H9 (cell line): ENCODE data around the gene SDF2L1. TPM values are rescaled to one million over a fixed set of nuclear protein-coding genes. Genes with fewer than 3 reads are reported as not detected.
A peak's percentile ranks its signal among the peaks of the same experiment; 100 is the strongest.

Experiments
- DNase-seq: peaks from one replicate; pipeline ENCODE4 v3.0.0-alpha.2; 2017
- H2AFZ ChIP-seq: one replicate; pipeline ENCODE4 v1.6.1; 2013; ENCODE audit warnings: mild to moderate bottlenecking, low read length, control low read depth, moderate library complexity
- H2AK5ac ChIP-seq: 2 replicates; pipeline ENCODE4 v1.6.1; 2013; ENCODE audit warnings: low read length, control low read depth, mixed read lengths; ENCODE audit not compliant: insufficient read length
- H2BK120ac ChIP-seq: one replicate; pipeline ENCODE4 v1.6.1; 2013; ENCODE audit warnings: low read depth, mild to moderate bottlenecking, low read length, control low read depth, inconsistent platforms; ENCODE audit not compliant: poor library complexity, severe bottlenecking
- H2BK12ac ChIP-seq: 2 replicates; pipeline ENCODE4 v1.6.1; 2013; ENCODE audit warnings: low read length, control low read depth, mixed read lengths, low read depth; ENCODE audit not compliant: insufficient read length
- H2BK15ac ChIP-seq: 2 replicates; pipeline ENCODE4 v1.6.1; 2013; ENCODE audit warnings: low read depth, low read length, control low read depth
- H2BK20ac ChIP-seq: one replicate; pipeline ENCODE4 v1.6.1; 2013; ENCODE audit warnings: low read depth, mild to moderate bottlenecking, low read length, control low read depth, inconsistent platforms; ENCODE audit not compliant: poor library complexity, severe bottlenecking
- H2BK5ac ChIP-seq: 2 replicates; pipeline ENCODE4 v1.6.1; 2013; ENCODE audit warnings: low read length, control low read depth, mixed read lengths; ENCODE audit not compliant: insufficient read length
- H3K14ac ChIP-seq: 2 replicates; pipeline ENCODE4 v1.6.1; 2013; ENCODE audit warnings: low read length, control low read depth; ENCODE audit not compliant: insufficient read depth
- H3K18ac ChIP-seq: 2 replicates; pipeline ENCODE4 v1.6.1; 2013; ENCODE audit warnings: low read depth, mild to moderate bottlenecking, mixed read lengths, low read length, control low read depth; ENCODE audit not compliant: insufficient read length
- H3K23ac ChIP-seq: 2 replicates; pipeline ENCODE4 v1.6.1; 2013; ENCODE audit warnings: low read length, control low read depth, mixed read lengths, low read depth; ENCODE audit not compliant: insufficient read length
- H3K23me2 ChIP-seq: 2 replicates; pipeline ENCODE4 v1.6.1; 2013; ENCODE audit warnings: low read depth, mild to moderate bottlenecking, mixed read lengths, low read length, control low read depth; ENCODE audit not compliant: insufficient read length, poor library complexity, severe bottlenecking
- H3K27ac ChIP-seq: 2 replicates; pipeline ENCODE4 v1.5.1; 2013; ENCODE audit warnings: low read length, control low read depth, mixed read lengths, low read depth; ENCODE audit not compliant: insufficient read length
- H3K27me3 ChIP-seq: 2 replicates; pipeline ENCODE4 v1.6.1; 2013; ENCODE audit warnings: low read length, control low read depth, inconsistent platforms; ENCODE audit not compliant: insufficient read depth
- H3K4ac ChIP-seq: 2 replicates; pipeline ENCODE4 v1.6.1; 2013; ENCODE audit warnings: low read depth, mild to moderate bottlenecking, control low read depth, inconsistent platforms, low read length, moderate library complexity
- H3K4me1 ChIP-seq: 2 replicates; pipeline ENCODE4 v1.6.1; 2013; ENCODE audit warnings: low read length, control low read depth, inconsistent platforms; ENCODE audit not compliant: insufficient read depth
- H3K4me2 ChIP-seq: 2 replicates; pipeline ENCODE4 v1.6.1; 2013; ENCODE audit warnings: low read length, control low read depth, mixed read lengths; ENCODE audit not compliant: insufficient read length, insufficient read depth
- H3K56ac ChIP-seq: 2 replicates; pipeline ENCODE4 v1.6.1; 2013; ENCODE audit warnings: low read depth, mild to moderate bottlenecking, mixed read lengths, low read length, control low read depth; ENCODE audit not compliant: insufficient read length
- H3K79me1 ChIP-seq: 2 replicates; pipeline ENCODE4 v1.6.1; 2013; ENCODE audit warnings: low read depth, mild to moderate bottlenecking, moderate library complexity, low read length, control low read depth, inconsistent platforms; ENCODE audit not compliant: insufficient read depth, poor library complexity, severe bottlenecking
- H3K79me2 ChIP-seq: 2 replicates; pipeline ENCODE4 v1.6.1; 2013; ENCODE audit warnings: low read length, control low read depth, inconsistent platforms; ENCODE audit not compliant: insufficient read depth
- H3K9ac ChIP-seq: 2 replicates; pipeline ENCODE4 v1.6.1; 2013; ENCODE audit warnings: low read length, control low read depth, mixed read lengths; ENCODE audit not compliant: insufficient read length; ENCODE audit errors: extremely low read depth
- H3K9me3 ChIP-seq: one replicate; pipeline ENCODE4 v1.6.1; 2013; ENCODE audit warnings: low read depth, low read length, inconsistent platforms; ENCODE audit not compliant: control insufficient read depth
- H3T11ph ChIP-seq: one replicate; pipeline ENCODE4 v1.6.1; 2013; ENCODE audit warnings: mild to moderate bottlenecking, low read length, control low read depth, inconsistent platforms
- H4K20me1 ChIP-seq: one replicate; pipeline ENCODE4 v1.6.1; 2013; ENCODE audit not compliant: control insufficient read depth, insufficient read length, insufficient read depth
- H4K5ac ChIP-seq: 2 replicates; pipeline ENCODE4 v1.6.1; 2013; ENCODE audit warnings: low read depth, mild to moderate bottlenecking, mixed read lengths, low read length, control low read depth; ENCODE audit not compliant: insufficient read length
- H4K8ac ChIP-seq: replicated peaks from 2 replicates; pipeline ENCODE4 v1.6.1; 2013; ENCODE audit warnings: low read length, control low read depth, mixed read lengths, low read depth; ENCODE audit not compliant: insufficient read length
- H4K91ac ChIP-seq: 2 replicates; pipeline ENCODE4 v1.6.1; 2013; ENCODE audit warnings: low read depth, mild to moderate bottlenecking, moderate library complexity, mixed read lengths, low read length, control low read depth; ENCODE audit not compliant: insufficient read length
- H3K27ac Mint-ChIP-seq, 3 experiments: 2 replicates in 2 of 3; 3 replicates in 1 of 3; pipeline ENCODE4 v1.8.0; 2020 to 2021; ENCODE audit warnings: mixed read lengths in 3 of 3, mild to moderate bottlenecking in 1 of 3, moderate library complexity in 1 of 3
- H3K27me3 Mint-ChIP-seq: 2 replicates; pipeline ENCODE4 v1.8.0; 2021; ENCODE audit warnings: low read depth, mild to moderate bottlenecking, moderate library complexity, mixed read lengths
- H3K36me3 Mint-ChIP-seq, 3 experiments: 2 replicates in 2 of 3; 3 replicates in 1 of 3; pipeline ENCODE4 v1.8.0; 2020 to 2021; ENCODE audit warnings: low read depth in 3 of 3, mixed read lengths in 3 of 3; ENCODE audit not compliant: insufficient read depth in 1 of 3
- H3K4me1 Mint-ChIP-seq, 2 experiments: 2 replicates each; pipeline ENCODE4 v1.8.0; 2020; ENCODE audit warnings: mixed read lengths in 2 of 2
- H3K4me3 Mint-ChIP-seq, 2 experiments: 2 replicates in 1 of 2; 3 replicates in 1 of 2; pipeline ENCODE4 v1.8.0; 2020 to 2021; ENCODE audit warnings: mild to moderate bottlenecking in 2 of 2, mixed read lengths in 2 of 2, moderate library complexity in 1 of 2
- H3K9me3 Mint-ChIP-seq, 2 experiments: 2 replicates in 1 of 2; 3 replicates in 1 of 2; pipeline ENCODE4 v1.8.0; 2020; ENCODE audit warnings: mild to moderate bottlenecking in 2 of 2, mixed read lengths in 2 of 2, moderate library complexity in 1 of 2
- WGBS: extraction: QIAGEN DNeasy Blood & Tissue Kit; methylation state at CpG from one replicate; pipeline ENCODE4 v1.1.7; 2013; ENCODE audit warnings: missing lambda C conversion rate, low lambda C conversion rate, mixed read lengths; ENCODE audit not compliant: insufficient read length; ENCODE audit errors: extremely low coverage; 5-methylcytosine and 5-hydroxymethylcytosine counted together
- total RNA-seq: library from RNA; stranded (reverse); gene quantifications from 2 replicates; pipeline ENCODE4 v1.2.1, GENCODE V29; 2021
- TF ChIP-seq, protein P1 (sequence below): fragments of 200-600 bp; sonication (generic); conservative IDR thresholded peaks from 3 replicates; pipeline ENCODE4 v1.8.0; 2021; ENCODE audit warnings: antibody characterized with exemption, mild to moderate bottlenecking

SDF2L1 gene
- total RNA-seq, 1 experiment from 2014 or later, result 36.0 TPM

DNA sequence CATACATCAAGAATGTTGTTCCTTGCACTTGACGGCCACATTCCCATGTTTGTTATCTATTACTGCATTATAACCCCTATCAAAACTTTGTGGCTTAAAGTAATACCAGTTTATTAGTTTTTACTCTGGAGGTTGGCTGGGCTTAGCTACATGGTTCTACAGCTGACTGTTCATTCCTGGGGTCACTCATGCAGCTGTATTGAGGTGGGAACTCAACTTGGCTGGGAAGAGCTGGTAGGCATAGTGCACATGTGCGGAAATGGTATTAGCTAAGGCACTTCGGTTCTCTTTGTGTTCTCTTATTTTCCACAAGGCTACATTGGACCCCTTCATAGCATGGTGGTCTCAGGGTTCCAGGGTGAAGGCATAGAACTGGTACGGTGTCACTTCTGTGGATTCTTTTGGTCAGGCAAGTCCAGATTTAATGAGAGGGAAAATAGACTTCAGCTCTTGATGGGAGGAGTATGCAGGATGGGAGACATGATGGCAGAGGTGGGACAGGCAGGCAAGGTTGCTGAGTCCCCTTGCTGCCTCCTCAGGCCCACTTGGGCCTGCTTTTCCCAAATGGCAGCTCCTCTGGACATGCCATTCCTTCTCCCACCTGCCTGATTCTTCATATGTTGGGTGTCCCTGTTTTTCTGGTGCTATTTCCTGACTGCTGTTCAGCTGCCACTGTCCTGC is 28.4 kb upstream of the SDF2L1 start:
- no peak overlapping the region for H2AK5ac ChIP-seq
- H2BK12ac ChIP-seq, result no peak overlapping the region
- no peak overlapping the region for H3K4ac ChIP-seq
- H3K27me3 ChIP-seq, result no peaks in the 10 kb centered on the region
- TF ChIP-seq, protein P1, sequence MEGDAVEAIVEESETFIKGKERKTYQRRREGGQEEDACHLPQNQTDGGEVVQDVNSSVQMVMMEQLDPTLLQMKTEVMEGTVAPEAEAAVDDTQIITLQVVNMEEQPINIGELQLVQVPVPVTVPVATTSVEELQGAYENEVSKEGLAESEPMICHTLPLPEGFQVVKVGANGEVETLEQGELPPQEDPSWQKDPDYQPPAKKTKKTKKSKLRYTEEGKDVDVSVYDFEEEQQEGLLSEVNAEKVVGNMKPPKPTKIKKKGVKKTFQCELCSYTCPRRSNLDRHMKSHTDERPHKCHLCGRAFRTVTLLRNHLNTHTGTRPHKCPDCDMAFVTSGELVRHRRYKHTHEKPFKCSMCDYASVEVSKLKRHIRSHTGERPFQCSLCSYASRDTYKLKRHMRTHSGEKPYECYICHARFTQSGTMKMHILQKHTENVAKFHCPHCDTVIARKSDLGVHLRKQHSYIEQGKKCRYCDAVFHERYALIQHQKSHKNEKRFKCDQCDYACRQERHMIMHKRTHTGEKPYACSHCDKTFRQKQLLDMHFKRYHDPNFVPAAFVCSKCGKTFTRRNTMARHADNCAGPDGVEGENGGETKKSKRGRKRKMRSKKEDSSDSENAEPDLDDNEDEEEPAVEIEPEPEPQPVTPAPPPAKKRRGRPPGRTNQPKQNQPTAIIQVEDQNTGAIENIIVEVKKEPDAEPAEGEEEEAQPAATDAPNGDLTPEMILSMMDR, result no peak
- H2AFZ ChIP-seq, result no peak overlapping the region
- H3K56ac ChIP-seq, result no peak overlapping the region
- H3K27ac ChIP-seq, result no peak overlapping the region
- Mint-ChIP-seq H3K27me3 (no peaks in the 10 kb centered on the region; the same call in 1 of the 2 replicates), H3K4me3 (no peak overlapping the region), H3K9me3 (no peaks in the 10 kb centered on the region), H3K27ac (peak overlapping the region in 1 of 3 experiments; percentile 69; a peak in 2 of 7 replicates), H3K4me1 (no peaks in the 10 kb centered on the region), H3K36me3 (peaks cover 33 to 56% (median 48%) of the 10 kb centered on the region in 3 experiments; a peak in 6 of 7 replicates)
- no peaks in the 10 kb centered on the region; the same call in 1 of the 2 replicates for H3K4me1 ChIP-seq
- no peak overlapping the region for H4K5ac ChIP-seq
- no peaks in the 10 kb centered on the region for H3K23me2 ChIP-seq
- no peak overlapping the region for H2BK120ac ChIP-seq
- no peaks in the 10 kb centered on the region for H3K79me1 ChIP-seq
- no peak overlapping the region for H4K91ac ChIP-seq
- DNase-seq, result no peak
- H3K23ac ChIP-seq, result no peak overlapping the region
- no peak overlapping the region for H3K18ac ChIP-seq
- no peaks in the 10 kb centered on the region for H4K20me1 ChIP-seq
- H2BK20ac ChIP-seq, result no peak overlapping the region
- no CpG with 5 or more reads among the region's 4 CpGs for WGBS
- no peak overlapping the region for H3T11ph ChIP-seq
- no peak overlapping the region for H4K8ac ChIP-seq
- H3K4me2 ChIP-seq, result no peak overlapping the region
- no peak overlapping the region for H2BK5ac ChIP-seq
- H3K9me3 ChIP-seq, result no peaks in the 10 kb centered on the region
- peaks cover 4% of the 10 kb centered on the region; the same call in 1 of the 2 replicates for H3K79me2 ChIP-seq
- H2BK15ac ChIP-seq, result no peak overlapping the region
- no peak overlapping the region for H3K14ac ChIP-seq
- H3K9ac ChIP-seq, result no peak overlapping the region
